Cortex of kidney (tissue), 1 donor: ENCODE results near the gene SASH1.

Source experiments
- DNase-seq: peaks from one replicate; lab custom pipeline; 2025; lab: John Stamatoyannopoulos, UW

The SASH1 gene

GRCh38 chr6:148342350-148343046, at the start of gene SASH1:
Gene SASH1 (plus strand): TSS chr6:148342838. CDS start chr6:148343068, 230 bp downstream.
- peak; percentile 75 for DNase-seq

- no peak for DNase-seq
Measured at GRCh38 chr6:148293181-148293995, 49.2 kb upstream of the SASH1 start.

DNA sequence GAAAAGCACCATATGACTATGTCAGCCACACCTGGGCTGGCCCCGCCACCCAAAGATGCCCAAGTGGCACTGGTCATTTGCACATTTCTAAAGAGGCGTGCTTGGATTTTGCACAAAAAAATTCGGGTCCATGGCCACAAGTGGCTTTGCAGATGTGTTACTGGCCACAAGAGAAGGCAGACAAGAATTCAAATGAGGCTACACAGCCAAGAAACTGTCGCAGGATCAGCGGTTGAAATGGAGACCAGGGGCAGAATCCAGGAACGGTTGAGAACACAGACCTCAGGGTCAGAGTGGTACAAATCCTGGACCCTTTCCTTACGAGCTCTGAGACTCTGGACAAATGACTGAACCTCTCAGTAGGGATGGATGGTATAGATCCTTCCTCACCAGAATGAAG, 48.6 kb upstream of the SASH1 start:
- no peak for DNase-seq

DNA sequence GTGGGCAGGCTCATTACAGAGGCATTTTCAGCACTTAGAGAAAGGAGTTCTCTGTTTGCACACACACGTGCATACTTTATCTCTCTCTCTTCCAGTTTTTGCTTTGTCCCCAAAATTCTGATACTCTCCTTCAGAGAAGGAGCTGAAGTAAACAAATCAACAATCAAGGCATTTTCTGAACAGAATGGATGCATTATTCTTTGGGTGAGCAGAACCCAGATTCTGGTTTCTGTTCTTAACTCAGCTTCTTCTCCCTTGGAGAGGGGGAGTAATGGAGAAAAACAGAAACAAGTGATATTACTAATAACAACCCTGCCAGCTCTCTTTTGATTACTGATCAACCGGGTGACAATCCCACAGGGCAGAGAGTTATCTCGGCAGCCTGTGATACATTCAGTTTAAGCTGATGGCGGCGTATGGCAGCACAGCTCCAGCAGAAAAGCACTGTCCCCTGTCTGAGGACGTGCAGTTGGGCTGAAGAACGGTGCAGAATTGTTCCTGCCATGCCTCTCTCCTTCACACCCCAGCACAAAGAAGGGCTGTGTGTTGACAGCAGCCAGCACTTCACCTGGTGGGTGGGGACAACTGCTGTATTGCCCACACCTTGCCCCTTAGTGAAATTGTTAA, 47.3 kb upstream of the SASH1 start:
- DNase-seq: no peak

GRCh38 chr6:148296771-148297170, 45.9 kb upstream of the SASH1 start:
- DNase-seq: no peak

- DNase-seq: no peak
Measured at GRCh38 chr6:148298683-148299082, 44.0 kb upstream of the SASH1 start.

GRCh38 chr6:148303616-148304015, 39.0 kb upstream of the SASH1 start:
- no peak for DNase-seq

- DNase-seq: no peak
Measured at GRCh38 chr6:148304976-148305375, 37.7 kb upstream of the SASH1 start.

DNA sequence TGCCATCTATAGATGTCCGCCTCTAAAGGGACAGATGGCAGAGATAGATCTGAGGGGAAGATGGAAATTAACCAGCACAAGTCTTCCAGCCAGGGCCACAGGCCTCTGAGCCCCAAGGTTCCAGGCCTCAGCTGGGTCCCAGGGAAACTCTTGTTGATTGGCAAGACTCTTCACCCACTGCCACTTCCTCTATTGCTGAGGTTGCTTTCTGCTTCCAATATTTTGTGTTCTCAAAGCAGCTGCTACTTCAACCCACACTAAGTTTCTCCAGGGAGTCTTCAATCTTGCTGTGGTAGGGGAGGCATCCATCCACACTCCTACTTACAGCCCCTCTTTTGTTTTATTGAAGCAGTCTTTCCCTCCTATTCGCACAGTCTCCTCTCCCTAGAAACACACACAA, 36.4 kb upstream of the SASH1 start:
- DNase-seq: no peak

DNA sequence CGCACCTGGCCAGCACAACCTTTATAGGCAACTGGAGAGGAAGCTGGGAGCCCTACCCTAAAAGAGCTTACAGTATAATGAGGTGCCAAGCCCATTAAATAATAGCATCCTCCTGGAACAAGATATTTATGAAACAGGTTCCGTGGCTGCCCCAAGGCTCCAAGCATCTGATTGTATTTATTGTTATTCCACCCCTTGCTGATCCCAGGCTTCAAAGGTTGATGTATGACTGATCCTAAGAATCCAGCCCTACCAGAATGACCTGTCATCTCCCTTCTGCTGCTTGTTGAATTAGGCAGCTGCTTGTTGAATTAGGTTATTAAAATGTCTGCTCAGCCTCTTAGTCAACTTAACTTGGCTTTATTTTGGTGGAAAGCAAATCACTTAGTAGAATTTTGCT, 35.2 kb upstream of the SASH1 start:
- DNase-seq: no peak

GRCh38 chr6:148309301-148309700, 33.3 kb upstream of the SASH1 start:
- no peak for DNase-seq

DNA sequence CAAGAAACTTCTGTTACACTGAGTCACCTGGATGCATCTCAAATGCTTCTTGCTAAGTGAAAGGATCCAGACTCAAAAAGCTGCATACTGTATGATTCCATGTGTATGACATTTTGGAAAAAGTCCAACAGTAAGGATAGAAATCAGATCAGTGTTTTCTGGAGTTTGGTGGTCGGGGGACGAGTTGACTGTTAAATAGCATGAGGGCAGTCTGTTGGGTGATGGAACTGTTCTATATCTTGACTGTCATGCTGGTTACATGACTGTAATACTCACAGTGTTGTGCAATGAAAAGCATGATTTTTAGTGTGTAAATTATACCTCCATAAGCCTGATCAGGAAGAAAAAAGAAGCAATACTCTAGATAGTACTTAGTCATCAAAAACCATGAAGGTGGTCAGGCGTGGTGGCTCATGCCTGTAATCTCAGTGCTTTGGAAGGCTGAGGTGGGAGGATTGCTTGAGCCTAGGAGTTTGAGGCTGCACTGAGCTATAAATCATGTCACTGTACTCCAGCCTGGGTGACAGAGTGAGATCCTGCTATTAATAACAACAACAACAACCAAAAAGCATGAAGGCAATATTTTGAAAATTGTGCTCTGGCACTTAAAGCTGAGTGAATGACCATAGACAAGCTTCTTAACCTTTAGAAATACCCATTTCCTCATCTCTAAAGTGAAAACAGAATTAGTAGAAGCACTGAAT, 30.5 kb upstream of the SASH1 start:
- DNase-seq: no peak

GRCh38 chr6:148313488-148313887, 29.1 kb upstream of the SASH1 start:
- DNase-seq: no peak

DNA sequence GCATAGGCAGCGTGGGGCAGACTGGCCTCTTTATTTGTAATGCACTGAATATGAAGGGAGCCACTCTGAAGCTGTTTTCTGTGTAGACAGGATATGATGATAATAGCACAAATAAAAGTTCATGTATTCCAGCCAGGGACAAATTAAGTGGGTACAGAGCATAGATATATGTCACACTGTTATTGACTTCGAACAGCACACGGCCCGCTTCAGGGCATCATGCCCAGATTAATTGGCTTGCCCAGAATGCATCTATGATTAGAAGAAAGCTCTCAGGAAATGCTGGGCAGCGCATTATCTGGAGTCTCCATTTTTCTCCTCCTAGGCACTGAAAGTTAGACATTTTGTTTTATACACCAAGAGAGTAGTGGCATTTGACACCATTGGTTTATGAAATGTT, 26.3 kb upstream of the SASH1 start:
- DNase-seq: no peak

DNA sequence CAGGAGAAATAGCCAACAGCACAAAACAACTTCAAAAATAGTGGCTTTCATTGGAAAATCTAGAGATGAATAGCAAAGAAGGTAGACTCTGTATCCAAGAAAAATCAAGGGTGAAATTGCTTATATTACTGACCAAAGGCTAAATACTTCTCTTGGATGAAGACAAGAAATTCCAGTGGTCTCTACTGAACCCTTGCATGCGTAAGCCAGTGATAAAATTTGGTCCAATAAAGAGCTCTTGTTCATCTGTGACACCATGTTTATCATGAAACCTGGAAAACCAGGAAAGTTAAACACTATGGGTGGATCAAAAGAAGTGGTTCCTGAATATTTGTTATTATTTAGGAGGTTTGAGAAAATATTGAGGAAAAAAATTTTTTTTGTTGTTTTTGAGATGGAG, 25.6 kb upstream of the SASH1 start:
- DNase-seq: no peak

DNA sequence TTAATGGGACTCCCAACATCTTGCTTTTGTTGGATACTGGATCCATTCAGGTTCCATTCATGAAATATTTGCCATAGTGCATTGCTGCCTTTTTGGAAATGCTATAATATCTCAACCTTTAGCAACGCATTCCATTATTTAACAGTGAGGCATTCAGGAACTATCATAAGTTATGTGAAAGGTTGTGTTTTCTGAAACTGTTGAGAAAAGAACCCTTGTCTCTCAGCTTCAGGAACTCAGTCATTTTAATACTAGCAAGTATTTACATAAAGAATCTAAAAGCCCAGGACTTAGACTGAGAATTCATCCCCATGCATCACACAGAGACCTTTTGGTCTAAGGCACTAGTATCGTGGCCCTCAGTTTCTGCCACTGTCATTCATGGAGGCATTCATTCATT, 24.9 kb upstream of the SASH1 start:
- no peak for DNase-seq

GRCh38 chr6:148322704-148323103, 19.9 kb upstream of the SASH1 start:
- no peak for DNase-seq

- no peak for DNase-seq
Measured at GRCh38 chr6:148323344-148323743, 19.3 kb upstream of the SASH1 start.

GRCh38 chr6:148324297-148324985, 18.2 kb upstream of the SASH1 start:
- DNase-seq: no peak

DNA sequence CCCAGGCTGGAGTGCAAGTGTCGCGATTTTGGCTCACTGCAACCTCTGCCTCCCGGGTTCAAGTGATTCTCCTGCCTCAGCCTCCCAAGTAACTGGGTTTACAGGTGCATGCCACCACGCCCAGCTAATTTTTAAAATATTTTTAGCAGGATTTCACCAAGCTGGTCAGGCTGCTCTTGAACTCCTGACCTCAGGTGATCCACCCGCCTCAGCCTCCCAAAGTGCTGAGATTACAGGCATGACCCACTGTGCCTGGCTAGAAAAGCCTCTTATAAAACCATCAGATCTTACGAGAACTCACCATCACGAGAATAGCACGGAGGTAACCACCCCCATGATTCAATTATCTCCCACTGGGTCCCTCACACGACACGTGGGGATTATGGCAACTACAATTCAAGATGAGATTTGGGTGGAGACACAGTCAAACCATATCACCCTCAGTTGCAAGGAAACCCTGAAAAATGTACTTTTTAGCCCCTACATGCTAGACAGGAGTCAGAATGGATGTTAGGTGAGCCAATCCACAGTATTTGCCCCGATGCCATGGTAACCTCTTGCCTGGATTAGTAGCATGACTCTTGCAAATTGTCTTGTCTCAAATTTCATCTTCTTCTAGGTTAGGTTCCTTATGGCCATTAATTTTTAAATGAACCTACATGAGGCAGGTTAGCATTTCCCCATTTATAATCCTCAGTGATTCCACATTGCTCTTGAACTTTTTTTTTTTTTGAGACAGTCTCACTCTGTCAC, 17.1 kb upstream of the SASH1 start:
- DNase-seq: no peak
